HCT116 (cell line): ENCODE results near the gene SHCBP1L. TPM values are rescaled to one million over a fixed set of nuclear protein-coding genes. Genes with fewer than 3 reads are reported as not detected.

Experiments used
- ATAC-seq: fragments of 200-7000 bp; cut with Tn5 transposase; 2 replicates; pipeline ENCODE4 v1.9.1; 2020; ENCODE audit warnings: mild to moderate bottlenecking, moderate library complexity
- Bru-seq: library from RNA; stranded (reverse); fragments of 400-500 nt; gene quantifications from one replicate; lab custom pipeline; 2021; lab: Mats Ljungman, UMichigan
- BruChase-seq, 2 experiments: library from RNA; stranded (reverse); fragments of 400-500 nt; gene quantifications; one replicate each; lab custom pipeline; 2021; lab: Mats Ljungman, UMichigan
- BruUV-seq: library from RNA; stranded (reverse); fragments of 400-500 nt; replicated peaks from 2 replicates; lab custom pipeline; 2021; lab: Mats Ljungman, UMichigan
- CTCF ChIA-PET: fragments of 300-600 bp; sonication (Branson Sonifier 250); formaldehyde crosslinking; loops from one replicate; lab custom pipeline; 2021; ENCODE audit warnings: antibody characterized with exemption; lab: Charles Lee
- POLR2A ChIA-PET: fragments of 300-600, 350-600 bp; sonication (Branson Sonifier 250); formaldehyde crosslinking; loops from one replicate; lab custom pipeline; 2021; ENCODE audit warnings: antibody characterized with exemption; lab: Charles Lee
- RAD21 ChIA-PET, 2 experiments: fragments of 300-600 bp; sonication (Branson Sonifier 250); formaldehyde crosslinking; loops; one replicate each; lab custom pipeline; 2023; ENCODE audit warnings: low total read pairs in 2 of 2; ENCODE audit not compliant: uncharacterized antibody in 2 of 2, unreplicated experiment in 2 of 2, low non-redundant PET in 1 of 2; lab: Charles Lee
- DNase-seq: peaks from one replicate; pipeline ENCODE4 v3.0.0-alpha.2; 2010; ENCODE audit warnings: low read depth, low spot score
- H2AFZ ChIP-seq: fragments of 200-600 bp; shearing (Covaris generic), sonication (generic); 2 replicates; pipeline ENCODE4 v1.6.1; 2017; ENCODE audit warnings: low read depth, mixed run types, mixed read lengths, antibody characterized with exemption, low read length; ENCODE audit not compliant: poor library complexity, severe bottlenecking
- H3K27ac ChIP-seq: 2 replicates; pipeline ENCODE4 v1.5.1; 2012; ENCODE audit warnings: low read depth, low read length
- H3K27me3 ChIP-seq: fragments of 200-600 bp; sonication (generic); 2 replicates; pipeline ENCODE4 v1.6.1; 2016; ENCODE audit warnings: mixed run types, low read length, mixed read lengths; ENCODE audit not compliant: insufficient read depth
- H3K36me3 ChIP-seq, 2 experiments: fragments of 200-500 bp in 1 of 2; fragments of 200-600 bp in 1 of 2; sonication (Bioruptor generic) in 1 of 2; sonication (generic) in 1 of 2; 2 replicates each; pipeline versions ENCODE4 v1.5.1 to v1.6.1; 2014 to 2016; ENCODE audit warnings: low read length in 2 of 2, inconsistent platforms in 1 of 2, mixed read lengths in 1 of 2, mixed run types in 1 of 2; ENCODE audit not compliant: insufficient read depth in 2 of 2, control insufficient read depth in 1 of 2
- H3K4me1 ChIP-seq, 2 experiments: fragments of 200-600 bp in 1 of 2; sonication (generic) in 1 of 2; 2 replicates each; pipeline versions ENCODE4 v1.5.1 to v1.6.1; 2012 to 2017; ENCODE audit warnings: low read length in 2 of 2, inconsistent platforms in 1 of 2, mild to moderate bottlenecking in 1 of 2, mixed read lengths in 1 of 2, mixed run types in 1 of 2, moderate library complexity in 1 of 2; ENCODE audit not compliant: insufficient read depth in 2 of 2, control insufficient read depth in 1 of 2
- H3K4me2 ChIP-seq: fragments of 200-600 bp; sonication (generic); 2 replicates; pipeline ENCODE4 v1.6.1; 2017; ENCODE audit warnings: mixed run types, low read length, mixed read lengths
- H3K4me3 ChIP-seq, 2 experiments: fragments of 200-600 bp in 1 of 2; sonication (generic) in 1 of 2; replicated peaks in 1 of 2; 2 replicates each; pipeline ENCODE4 v1.5.1; 2011 to 2016; ENCODE audit warnings: low read length in 2 of 2, control low read depth in 1 of 2, low read depth in 1 of 2, mild to moderate bottlenecking in 1 of 2, mixed read lengths in 1 of 2, mixed run types in 1 of 2
- H3K79me2 ChIP-seq: fragments of 200-600 bp; sonication (generic); 2 replicates; pipeline ENCODE4 v1.6.1; 2017; ENCODE audit warnings: mild to moderate bottlenecking, mixed run types, low read length, moderate library complexity, mixed read lengths; ENCODE audit not compliant: insufficient read depth
- H3K9ac ChIP-seq: fragments of 200-600 bp; sonication (generic); 2 replicates; pipeline ENCODE4 v1.6.1; 2016; ENCODE audit warnings: low read length, mixed read lengths
- H3K9me2 ChIP-seq: fragments of 200-600 bp; sonication (generic), shearing (Covaris generic); 2 replicates; pipeline ENCODE4 v1.6.1; 2017; ENCODE audit warnings: mixed run types, mild to moderate bottlenecking, moderate library complexity; ENCODE audit not compliant: insufficient read depth
- H3K9me3 ChIP-seq, 2 experiments: fragments of 200-500 bp in 1 of 2; fragments of 200-600 bp in 1 of 2; sonication (Bioruptor generic) in 1 of 2; sonication (generic) in 1 of 2; 2 replicates each; pipeline ENCODE4 v1.6.1; 2014 to 2017; ENCODE audit warnings: low read length in 2 of 2, mixed read lengths in 2 of 2, inconsistent platforms in 1 of 2, low read depth in 1 of 2, mild to moderate bottlenecking in 1 of 2, mixed run types in 1 of 2, moderate library complexity in 1 of 2; ENCODE audit not compliant: control insufficient read depth in 1 of 2, insufficient read depth in 1 of 2
- H4K20me1 ChIP-seq: fragments of 200-600 bp; sonication (generic), shearing (Covaris generic); 2 replicates; pipeline ENCODE4 v1.6.1; 2017; ENCODE audit warnings: mixed run types, mild to moderate bottlenecking, moderate library complexity; ENCODE audit not compliant: insufficient read depth
- ATF3 ChIP-seq: IDR thresholded peaks from 2 replicates; pipeline ENCODE4 v1.6.1; 2012
- CBX3 ChIP-seq: IDR thresholded peaks from 2 replicates; pipeline ENCODE4 v1.6.1; 2012; ENCODE audit warnings: low read depth
- CEBPB ChIP-seq: IDR thresholded peaks from 2 replicates; pipeline ENCODE4 v1.6.1; 2012; ENCODE audit warnings: low read depth
- CTCF ChIP-seq, 3 experiments: fragments of 200-600 bp in 1 of 3; sonication (generic) in 1 of 3; IDR thresholded peaks in 2 of 3; conservative IDR thresholded peaks in 1 of 3; 2 replicates each; pipeline ENCODE4 v1.5.1; 2012 to 2017; ENCODE audit warnings: low read depth in 2 of 3, low read length in 2 of 3, antibody characterized with exemption in 1 of 3, borderline replicate concordance in 1 of 3, control low read depth in 1 of 3, mild to moderate bottlenecking in 1 of 3, mixed read lengths in 1 of 3, mixed run types in 1 of 3, moderate library complexity in 1 of 3; ENCODE audit not compliant: insufficient read depth in 1 of 3
- JUND ChIP-seq: IDR thresholded peaks from 2 replicates; pipeline ENCODE4 v1.6.1; 2012
- POLR2A ChIP-seq: IDR thresholded peaks from 2 replicates; pipeline ENCODE4 v1.7.0; 2011; ENCODE audit warnings: borderline replicate concordance; ENCODE audit not compliant: insufficient read depth, insufficient read length; ENCODE audit errors: extremely low read depth
- REST ChIP-seq: IDR thresholded peaks from 2 replicates; pipeline ENCODE4 v1.6.1; 2012; ENCODE audit warnings: low read depth
- SIN3A ChIP-seq: IDR thresholded peaks from 2 replicates; pipeline ENCODE4 v1.6.1; 2012; ENCODE audit warnings: low read depth
- SP1 ChIP-seq: IDR thresholded peaks from 2 replicates; pipeline ENCODE4 v1.6.1; 2012; ENCODE audit warnings: low read depth
- ZFX ChIP-seq: fragments of 450-650 bp; IDR thresholded peaks from 2 replicates; pipeline ENCODE4 v1.6.1; 2017
- intact Hi-C: fragments of 100-400 bp; cut with micrococcal nuclease; formaldehyde crosslinking; loops from 2 replicates; pipeline ENCODE4 v1.10.0; 2022
- long read RNA-seq: library from polyadenylated mRNA; unstranded; transcript quantifications from one replicate; pipeline ENCODE4 v2.0.0, GENCODE V29; 2021; ENCODE audit not compliant: unreplicated experiment
- polyA plus RNA-seq: library from polyadenylated mRNA; unstranded; fragments of >200 nt; gene quantifications from 2 replicates; pipeline ENCODE4 v1.2.1, GENCODE V29; 2012; ENCODE audit warnings: missing spikeins
- total RNA-seq: library from RNA; stranded (reverse); gene quantifications from one replicate; pipeline ENCODE4 v1.2.1, GENCODE V29; 2021; ENCODE audit not compliant: unreplicated experiment

SHCBP1L gene
- total RNA-seq (not detected), Bru-seq, nascent RNA (not detected), BruChase-seq, experiment 1, labeled RNA remaining after a 6-hour chase (percentile 2 among the genes with signal in this experiment), BruChase-seq, experiment 2, labeled RNA remaining after a 2-hour chase (percentile 2 among the genes with signal in this experiment)
- not detected in 2 replicates for polyA plus RNA-seq
- long read RNA-seq, result 0 reads

GRCh38 chr1:182952677-182953444 lies at the start of gene SHCBP1L:
SHCBP1L (minus strand) TSS chr1:182953166; CDS start chr1:182953133, 33 bp downstream.
- TF ChIP-seq CTCF (IDR thresholded peaks at IDR 0.05 in 2 of 3, conservative IDR thresholded peaks at IDR 0.05 in 1 of 3; ENCODE audit: borderline replicate concordance in 1 of 3, insufficient read depth in 1 of 3, low read depth in 2 of 3, low read length in 2 of 3) (no peak), ZFX (no peak), CEBPB (no peak)
- ChIA-PET POLR2A (no interaction called here), RAD21 (no interaction called here), CTCF (no interaction called here)
- no TSS peak for BruUV-seq
- Histone ChIP-seq H3K4me3 (no peak within 1 kb of the TSS), H3K4me2 (no peak within 1 kb of the TSS), H3K27ac (no peak within 1 kb of the TSS), H3K4me1 (peaks cover 0 to 4% of the 10 kb centered on the region in 2 experiments; a peak in 1 of 4 replicates), H3K9me3 (no peaks in the 10 kb centered on the region), H3K27me3 (no peaks in the 10 kb centered on the region), H2AFZ (no peak within 1 kb of the TSS), H3K36me3 (no peaks in the 10 kb centered on the region), H3K79me2 (no peaks in the 10 kb centered on the region), H3K9me2 (no peaks in the 10 kb centered on the region), H3K9ac (no peak within 1 kb of the TSS), H4K20me1 (no peaks in the 10 kb centered on the region)
- DNase-seq (no peak), ATAC-seq (no peak)
- intact Hi-C loops, result no loop called here

DNA sequence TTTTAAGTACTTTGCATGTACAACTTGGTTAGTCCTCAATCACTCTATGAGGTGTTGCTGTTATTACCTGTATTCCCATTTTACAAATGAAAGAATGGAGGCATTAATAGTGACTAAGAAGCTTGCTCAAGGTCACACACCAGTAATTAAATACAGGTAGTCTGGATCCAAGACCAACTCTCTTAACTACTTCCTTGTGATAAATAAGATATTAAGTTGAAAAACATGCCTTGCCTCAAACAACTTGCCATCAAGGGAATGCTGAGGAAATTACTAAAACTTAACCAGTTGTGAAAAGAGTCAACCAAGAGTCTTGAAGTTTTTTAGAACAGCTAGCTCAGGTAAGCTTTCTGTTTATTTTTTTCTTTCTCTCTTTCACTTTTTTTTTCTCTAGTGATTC lies 49.3 kb upstream of the SHCBP1L start:
- no peak overlapping the region for H2AFZ ChIP-seq
- ChIA-PET CTCF (interaction anchor here (1.0 to 1.2 kb wide), 2 partner anchors 39 to 233 kb away, joined by 3 read pairs; no protein-coding TSS in a partner anchor), RAD21 (no interaction called here), POLR2A (no interaction called here)
- H3K9ac ChIP-seq, result no peak overlapping the region
- no peaks in the 10 kb centered on the region for H3K9me2 ChIP-seq
- no peaks in the 10 kb centered on the region for H3K36me3 ChIP-seq
- no peaks in the 10 kb centered on the region for H3K27me3 ChIP-seq
- no peak overlapping the region for H3K27ac ChIP-seq
- no peak for DNase-seq
- H3K4me1 ChIP-seq, result peaks cover 0 to 8% of the 10 kb centered on the region in 2 experiments; a peak in 1 of 4 replicates
- ATAC-seq, result no peak
- no peaks in the 10 kb centered on the region for H3K79me2 ChIP-seq
- H4K20me1 ChIP-seq, result no peaks in the 10 kb centered on the region
- no peak overlapping the region for H3K4me2 ChIP-seq
- H3K9me3 ChIP-seq, result no peaks in the 10 kb centered on the region
- intact Hi-C loops, result no loop called here
- BruUV-seq, result no TSS peak
- H3K4me3 ChIP-seq, result no peak overlapping the region
- TF ChIP-seq REST (no peak), CBX3 (no peak), JUND (no peak), SIN3A (no peak), SP1 (no peak), POLR2A (no peak), ATF3 (no peak), ZFX (no peak)
